Calu3 (cell line): ENCODE measurements around the gene BBIP1. TPM values are rescaled to one million over a fixed set of nuclear protein-coding genes. Genes with fewer than 3 reads are reported as not detected.

Experiments used
- BruUV-seq: library from RNA; stranded (reverse); fragments of 400-500 nt; replicated peaks from 2 replicates; lab custom pipeline; 2021; lab: Mats Ljungman, UMichigan
- CTCF ChIA-PET: fragments of 300-600 bp; sonication (Branson Sonifier 250); formaldehyde crosslinking; loops from one replicate; lab custom pipeline; 2022; ENCODE audit warnings: antibody characterized with exemption; lab: Charles Lee
- DNase-seq: peaks from one replicate; pipeline ENCODE4 v3.0.0; 2022
- H3K27ac Mint-ChIP-seq: one replicate; pipeline ENCODE4 v1.8.0; 2022; ENCODE audit warnings: mixed read lengths; ENCODE audit not compliant: unreplicated experiment
- H3K27me3 Mint-ChIP-seq: one replicate; pipeline ENCODE4 v1.8.0; 2022; ENCODE audit warnings: mixed read lengths; ENCODE audit not compliant: unreplicated experiment
- H3K36me3 Mint-ChIP-seq: one replicate; pipeline ENCODE4 v1.8.0; 2022; ENCODE audit warnings: mild to moderate bottlenecking, moderate library complexity, mixed read lengths; ENCODE audit not compliant: insufficient read depth, unreplicated experiment
- H3K4me1 Mint-ChIP-seq: one replicate; pipeline ENCODE4 v1.8.0; 2022; ENCODE audit warnings: mild to moderate bottlenecking, low read depth, mixed read lengths; ENCODE audit not compliant: unreplicated experiment
- H3K4me3 Mint-ChIP-seq: one replicate; pipeline ENCODE4 v1.8.0; 2022; ENCODE audit warnings: mild to moderate bottlenecking, low read depth, moderate library complexity, mixed read lengths; ENCODE audit not compliant: unreplicated experiment
- H3K9me3 Mint-ChIP-seq: one replicate; pipeline ENCODE4 v1.8.0; 2022; ENCODE audit warnings: low read depth, mixed read lengths; ENCODE audit not compliant: unreplicated experiment
- intact Hi-C: fragments of 100-400 bp; cut with micrococcal nuclease; formaldehyde crosslinking; loops from one replicate; pipeline ENCODE4 v1.10.0; 2022; ENCODE audit not compliant: unreplicated experiment
- total RNA-seq: library from RNA; stranded (reverse); gene quantifications from 2 replicates; pipeline ENCODE4 v1.2.3, GENCODE V29; 2022
- TF ChIP-seq, protein P1 (sequence below): fragments of 200-600 bp; IDR thresholded peaks from one replicate; pipeline ENCODE4 v1.8.0; 2022; ENCODE audit warnings: antibody characterized with exemption; ENCODE audit not compliant: unreplicated experiment

BBIP1 gene
- total RNA-seq, 1 experiment from 2014 or later, result 15.8 TPM

DNA sequence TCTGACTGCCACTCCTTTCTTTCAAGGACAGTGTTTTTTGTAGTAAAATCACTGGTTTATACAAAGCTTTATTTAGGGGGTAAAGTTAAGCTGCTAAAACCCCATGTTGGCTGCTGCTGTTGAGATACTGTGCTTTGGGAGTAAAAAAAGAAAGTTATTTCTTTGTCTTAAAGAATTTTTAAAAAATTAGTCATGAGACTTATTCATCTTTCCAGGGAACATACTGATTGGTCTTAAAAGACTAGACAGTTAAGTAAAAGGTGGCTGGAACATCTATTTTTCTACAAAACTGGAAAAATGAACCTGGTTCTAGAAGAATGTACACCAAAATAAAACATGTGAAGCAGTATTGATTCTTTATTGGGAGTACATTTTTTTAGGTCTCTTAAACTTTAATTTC is 20.6 kb downstream of the BBIP1 start:
- no peak for DNase-seq
- Mint-ChIP-seq H3K4me3 (no peak overlapping the region), H3K27me3 (no peaks in the 10 kb centered on the region), H3K4me1 (peaks cover 11% of the 10 kb centered on the region), H3K9me3 (no peaks in the 10 kb centered on the region), H3K27ac (no peak overlapping the region), H3K36me3 (peaks cover 5% of the 10 kb centered on the region)
- CTCF ChIA-PET, result no interaction called here
- TF ChIP-seq, protein P1, sequence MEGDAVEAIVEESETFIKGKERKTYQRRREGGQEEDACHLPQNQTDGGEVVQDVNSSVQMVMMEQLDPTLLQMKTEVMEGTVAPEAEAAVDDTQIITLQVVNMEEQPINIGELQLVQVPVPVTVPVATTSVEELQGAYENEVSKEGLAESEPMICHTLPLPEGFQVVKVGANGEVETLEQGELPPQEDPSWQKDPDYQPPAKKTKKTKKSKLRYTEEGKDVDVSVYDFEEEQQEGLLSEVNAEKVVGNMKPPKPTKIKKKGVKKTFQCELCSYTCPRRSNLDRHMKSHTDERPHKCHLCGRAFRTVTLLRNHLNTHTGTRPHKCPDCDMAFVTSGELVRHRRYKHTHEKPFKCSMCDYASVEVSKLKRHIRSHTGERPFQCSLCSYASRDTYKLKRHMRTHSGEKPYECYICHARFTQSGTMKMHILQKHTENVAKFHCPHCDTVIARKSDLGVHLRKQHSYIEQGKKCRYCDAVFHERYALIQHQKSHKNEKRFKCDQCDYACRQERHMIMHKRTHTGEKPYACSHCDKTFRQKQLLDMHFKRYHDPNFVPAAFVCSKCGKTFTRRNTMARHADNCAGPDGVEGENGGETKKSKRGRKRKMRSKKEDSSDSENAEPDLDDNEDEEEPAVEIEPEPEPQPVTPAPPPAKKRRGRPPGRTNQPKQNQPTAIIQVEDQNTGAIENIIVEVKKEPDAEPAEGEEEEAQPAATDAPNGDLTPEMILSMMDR, result no peak
- intact Hi-C loops, result no loop called here
- BruUV-seq, result TSS peak; percentile 74

DNA sequence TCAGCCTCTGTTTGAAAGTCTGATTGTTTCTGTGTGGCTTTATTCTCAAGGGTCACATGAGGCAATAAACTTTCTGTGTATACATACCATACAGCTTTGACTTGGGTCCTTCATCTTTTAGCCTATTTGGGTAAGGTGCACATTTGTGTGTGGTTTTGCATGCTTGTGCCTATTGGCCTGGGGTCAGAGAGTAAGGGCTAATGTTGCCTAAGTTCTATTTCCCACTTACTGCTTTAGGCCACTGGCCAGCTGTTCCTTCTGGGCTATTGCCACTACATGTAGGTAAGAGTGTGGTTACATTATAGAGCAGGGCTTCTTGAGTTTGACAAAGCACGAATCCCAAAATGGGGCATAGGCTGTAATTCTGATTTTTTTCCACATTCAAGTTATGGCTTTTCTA is 21.8 kb downstream of the BBIP1 start:
- TF ChIP-seq, protein P1, result no peak
- no TSS peak for BruUV-seq

DNA sequence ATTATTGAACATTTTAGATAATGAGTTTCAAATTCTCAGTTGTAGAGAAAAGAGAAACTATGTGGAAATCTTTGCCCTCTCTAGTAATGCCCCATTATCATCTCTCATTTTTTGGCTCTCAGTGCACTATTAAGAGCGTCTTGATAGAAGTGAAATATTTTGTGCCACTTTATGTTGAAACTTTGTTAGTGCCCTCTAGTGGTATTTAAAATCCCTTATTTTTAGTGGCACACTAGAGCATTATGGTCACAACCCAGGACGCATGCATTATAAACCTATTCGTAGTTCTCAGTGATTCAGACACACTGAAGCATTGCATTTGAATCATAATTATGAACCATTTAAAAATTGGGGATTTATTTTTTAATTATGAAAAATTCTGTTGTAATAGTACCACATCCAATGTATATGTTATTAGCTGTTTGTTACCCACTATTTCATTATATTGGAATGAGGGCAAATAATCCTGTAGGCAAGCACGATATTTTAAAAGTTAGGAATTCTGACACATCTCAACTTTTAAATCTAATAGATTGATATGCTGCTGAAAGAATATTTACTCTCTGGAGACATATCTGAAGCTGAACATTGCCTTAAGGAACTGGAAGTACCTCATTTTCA is 25.3 kb downstream of the BBIP1 start:
- BruUV-seq, result no TSS peak
- intact Hi-C loops, result loop anchor here (1.0 kb wide), 2 partner anchors 89 to 147 kb away; no protein-coding TSS in a partner anchor
- H3K27me3 Mint-ChIP-seq, result no peaks in the 10 kb centered on the region
- H3K4me3 Mint-ChIP-seq, result no peak overlapping the region
- H3K36me3 Mint-ChIP-seq, result no peaks in the 10 kb centered on the region
- no peaks in the 10 kb centered on the region for H3K9me3 Mint-ChIP-seq
- CTCF ChIA-PET, result interaction anchor here (1.2 to 2.2 kb wide), 2 partner anchors 90 to 148 kb away, joined by 6 to 15 read pairs; no protein-coding TSS in a partner anchor
- DNase-seq, result no peak
- no peak overlapping the region for H3K27ac Mint-ChIP-seq
- no peaks in the 10 kb centered on the region for H3K4me1 Mint-ChIP-seq
- TF ChIP-seq, protein P1, result no peak

More for the DNA sequence above, 21.8 kb downstream of the BBIP1 start:
- CTCF ChIA-PET, result no interaction called here
- DNase-seq, result no peak
- H3K4me3 Mint-ChIP-seq, result no peak overlapping the region
- no peaks in the 10 kb centered on the region for H3K36me3 Mint-ChIP-seq
- H3K9me3 Mint-ChIP-seq, result no peaks in the 10 kb centered on the region
- H3K27me3 Mint-ChIP-seq, result no peaks in the 10 kb centered on the region
- intact Hi-C loops, result no loop called here
- no peak overlapping the region for H3K27ac Mint-ChIP-seq
- peaks cover 2% of the 10 kb centered on the region for H3K4me1 Mint-ChIP-seq

DNA sequence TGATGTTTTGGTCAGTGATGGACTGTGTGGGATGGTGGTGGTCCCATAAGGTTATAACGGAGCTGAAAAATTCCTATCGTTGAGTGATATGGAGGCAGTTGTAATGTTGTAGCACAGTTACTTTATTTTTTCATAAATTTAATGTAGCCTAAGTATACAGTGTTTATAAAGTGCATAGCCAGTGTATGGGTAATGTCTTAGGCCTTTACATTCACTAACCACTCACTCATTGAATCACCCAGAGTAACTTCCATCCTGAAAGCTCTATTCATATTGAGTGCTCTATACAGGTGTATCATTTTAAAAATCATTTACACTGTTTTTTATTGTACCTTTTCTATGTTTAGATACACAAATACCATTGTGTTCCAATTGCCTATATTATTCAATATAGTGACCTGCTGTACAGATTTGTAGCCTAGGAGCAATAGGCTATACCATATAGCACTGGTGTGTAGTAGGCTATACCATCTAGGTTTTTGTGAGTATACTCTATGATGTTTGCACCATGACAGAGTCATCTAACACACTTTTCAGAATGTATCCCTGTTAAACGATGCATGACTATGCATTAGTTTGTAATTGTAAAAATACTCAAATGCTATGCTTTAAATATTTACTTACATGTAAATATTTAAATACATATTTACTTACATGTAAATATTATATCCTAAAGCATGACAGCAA is 26.2 kb downstream of the BBIP1 start:
- no peak overlapping the region for H3K4me3 Mint-ChIP-seq
- H3K4me1 Mint-ChIP-seq, result no peaks in the 10 kb centered on the region
- intact Hi-C loops, result loop anchor here (1.0 kb wide), 2 partner anchors 88 to 146 kb away; no protein-coding TSS in a partner anchor
- BruUV-seq, result no TSS peak
- no peaks in the 10 kb centered on the region for H3K36me3 Mint-ChIP-seq
- DNase-seq, result no peak
- CTCF ChIA-PET, result interaction anchor here (2.2 kb wide), 1 partner anchor 147 kb away, joined by 15 read pairs; no protein-coding TSS in a partner anchor
- H3K9me3 Mint-ChIP-seq, result no peaks in the 10 kb centered on the region
- H3K27me3 Mint-ChIP-seq, result no peaks in the 10 kb centered on the region
- TF ChIP-seq, protein P1, result no peak
- no peak overlapping the region for H3K27ac Mint-ChIP-seq
